ENCODE results near the gene OR1I1. TPM values are rescaled to one million over a fixed set of nuclear protein-coding genes. Genes with fewer than 3 reads are reported as not detected.

The OR1I1 gene
- total RNA-seq, 1 experiment from 2014 or later: not detected

DNA sequence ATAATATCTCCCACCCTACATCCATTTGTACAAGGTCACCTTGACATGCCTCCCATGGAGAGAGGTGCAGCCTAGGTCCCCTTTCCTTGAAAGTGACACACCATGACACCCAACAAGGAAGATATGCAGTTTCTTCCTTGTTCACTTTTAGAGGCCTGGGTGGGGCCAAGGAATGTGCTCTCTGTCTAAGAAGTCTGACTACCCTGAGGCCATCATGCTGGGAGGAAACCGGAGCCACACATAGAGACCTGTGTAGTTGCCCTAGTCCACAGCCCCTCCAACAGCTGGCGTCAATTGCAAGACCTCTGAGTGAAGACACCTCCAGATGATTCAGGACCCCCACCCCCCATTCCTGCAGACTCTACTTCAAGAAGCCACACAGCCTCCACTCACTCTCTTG, 36.2 kb downstream of the OR1I1 start:
- TF ChIP-seq, protein P1, sequence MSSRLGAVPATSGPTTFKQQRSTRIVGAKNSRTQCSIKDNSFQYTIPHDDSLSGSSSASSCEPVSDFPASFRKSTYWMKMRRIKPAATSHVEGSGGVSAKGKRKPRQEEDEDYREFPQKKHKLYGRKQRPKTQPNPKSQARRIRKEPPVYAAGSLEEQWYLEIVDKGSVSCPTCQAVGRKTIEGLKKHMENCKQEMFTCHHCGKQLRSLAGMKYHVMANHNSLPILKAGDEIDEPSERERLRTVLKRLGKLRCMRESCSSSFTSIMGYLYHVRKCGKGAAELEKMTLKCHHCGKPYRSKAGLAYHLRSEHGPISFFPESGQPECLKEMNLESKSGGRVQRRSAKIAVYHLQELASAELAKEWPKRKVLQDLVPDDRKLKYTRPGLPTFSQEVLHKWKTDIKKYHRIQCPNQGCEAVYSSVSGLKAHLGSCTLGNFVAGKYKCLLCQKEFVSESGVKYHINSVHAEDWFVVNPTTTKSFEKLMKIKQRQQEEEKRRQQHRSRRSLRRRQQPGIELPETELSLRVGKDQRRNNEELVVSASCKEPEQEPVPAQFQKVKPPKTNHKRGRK (CRISPR knock-in tag; IDR thresholded peaks at IDR 0.05; ENCODE audit: borderline replicate concordance): no peak
- TF ChIP-seq ZNF423 (CRISPR knock-in tag; IDR thresholded peaks at IDR 0.05) (no peak), NFE2L1 (CRISPR knock-in tag; IDR thresholded peaks at IDR 0.05) (no peak), ZNF416 (CRISPR knock-in tag; IDR thresholded peaks at IDR 0.05) (no peak), FOXJ3 (CRISPR knock-in tag; IDR thresholded peaks at IDR 0.05; ENCODE audit: borderline replicate concordance) (no peak), SOX15 (CRISPR knock-in tag; IDR thresholded peaks at IDR 0.05) (no peak), ZBTB21 (CRISPR knock-in tag; IDR thresholded peaks at IDR 0.05; ENCODE audit: borderline replicate concordance) (no peak), NR2C2 (CRISPR knock-in tag; IDR thresholded peaks at IDR 0.05) (no peak), ZNF232 (CRISPR knock-in tag; IDR thresholded peaks at IDR 0.05) (no peak), FOXP1 (CRISPR knock-in tag; IDR thresholded peaks at IDR 0.05; ENCODE audit: borderline replicate concordance) (no peak), NR1H2 (CRISPR knock-in tag; IDR thresholded peaks at IDR 0.05) (no peak)
- TF ChIP-seq, protein P2, sequence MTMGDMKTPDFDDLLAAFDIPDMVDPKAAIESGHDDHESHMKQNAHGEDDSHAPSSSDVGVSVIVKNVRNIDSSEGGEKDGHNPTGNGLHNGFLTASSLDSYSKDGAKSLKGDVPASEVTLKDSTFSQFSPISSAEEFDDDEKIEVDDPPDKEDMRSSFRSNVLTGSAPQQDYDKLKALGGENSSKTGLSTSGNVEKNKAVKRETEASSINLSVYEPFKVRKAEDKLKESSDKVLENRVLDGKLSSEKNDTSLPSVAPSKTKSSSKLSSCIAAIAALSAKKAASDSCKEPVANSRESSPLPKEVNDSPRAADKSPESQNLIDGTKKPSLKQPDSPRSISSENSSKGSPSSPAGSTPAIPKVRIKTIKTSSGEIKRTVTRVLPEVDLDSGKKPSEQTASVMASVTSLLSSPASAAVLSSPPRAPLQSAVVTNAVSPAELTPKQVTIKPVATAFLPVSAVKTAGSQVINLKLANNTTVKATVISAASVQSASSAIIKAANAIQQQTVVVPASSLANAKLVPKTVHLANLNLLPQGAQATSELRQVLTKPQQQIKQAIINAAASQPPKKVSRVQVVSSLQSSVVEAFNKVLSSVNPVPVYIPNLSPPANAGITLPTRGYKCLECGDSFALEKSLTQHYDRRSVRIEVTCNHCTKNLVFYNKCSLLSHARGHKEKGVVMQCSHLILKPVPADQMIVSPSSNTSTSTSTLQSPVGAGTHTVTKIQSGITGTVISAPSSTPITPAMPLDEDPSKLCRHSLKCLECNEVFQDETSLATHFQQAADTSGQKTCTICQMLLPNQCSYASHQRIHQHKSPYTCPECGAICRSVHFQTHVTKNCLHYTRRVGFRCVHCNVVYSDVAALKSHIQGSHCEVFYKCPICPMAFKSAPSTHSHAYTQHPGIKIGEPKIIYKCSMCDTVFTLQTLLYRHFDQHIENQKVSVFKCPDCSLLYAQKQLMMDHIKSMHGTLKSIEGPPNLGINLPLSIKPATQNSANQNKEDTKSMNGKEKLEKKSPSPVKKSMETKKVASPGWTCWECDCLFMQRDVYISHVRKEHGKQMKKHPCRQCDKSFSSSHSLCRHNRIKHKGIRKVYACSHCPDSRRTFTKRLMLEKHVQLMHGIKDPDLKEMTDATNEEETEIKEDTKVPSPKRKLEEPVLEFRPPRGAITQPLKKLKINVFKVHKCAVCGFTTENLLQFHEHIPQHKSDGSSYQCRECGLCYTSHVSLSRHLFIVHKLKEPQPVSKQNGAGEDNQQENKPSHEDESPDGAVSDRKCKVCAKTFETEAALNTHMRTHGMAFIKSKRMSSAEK (CRISPR knock-in tag; IDR thresholded peaks at IDR 0.05; ENCODE audit: borderline replicate concordance): no peak
- TF ChIP-seq, protein P3, sequence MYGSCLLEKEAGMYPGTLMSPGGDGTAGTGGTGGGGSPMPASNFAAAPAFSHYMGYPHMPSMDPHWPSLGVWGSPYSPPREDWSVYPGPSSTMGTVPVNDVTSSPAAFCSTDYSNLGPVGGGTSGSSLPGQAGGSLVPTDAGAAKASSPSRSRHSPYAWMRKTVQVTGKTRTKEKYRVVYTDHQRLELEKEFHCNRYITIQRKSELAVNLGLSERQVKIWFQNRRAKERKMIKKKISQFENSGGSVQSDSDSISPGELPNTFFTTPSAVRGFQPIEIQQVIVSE (CRISPR knock-in tag; IDR thresholded peaks at IDR 0.05; ENCODE audit: borderline replicate concordance): no peak
- TF ChIP-seq, protein P4, sequence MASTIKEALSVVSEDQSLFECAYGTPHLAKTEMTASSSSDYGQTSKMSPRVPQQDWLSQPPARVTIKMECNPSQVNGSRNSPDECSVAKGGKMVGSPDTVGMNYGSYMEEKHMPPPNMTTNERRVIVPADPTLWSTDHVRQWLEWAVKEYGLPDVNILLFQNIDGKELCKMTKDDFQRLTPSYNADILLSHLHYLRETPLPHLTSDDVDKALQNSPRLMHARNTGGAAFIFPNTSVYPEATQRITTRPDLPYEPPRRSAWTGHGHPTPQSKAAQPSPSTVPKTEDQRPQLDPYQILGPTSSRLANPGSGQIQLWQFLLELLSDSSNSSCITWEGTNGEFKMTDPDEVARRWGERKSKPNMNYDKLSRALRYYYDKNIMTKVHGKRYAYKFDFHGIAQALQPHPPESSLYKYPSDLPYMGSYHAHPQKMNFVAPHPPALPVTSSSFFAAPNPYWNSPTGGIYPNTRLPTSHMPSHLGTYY (CRISPR knock-in tag; IDR thresholded peaks at IDR 0.05): no peak
- TF ChIP-seq, protein P5, sequence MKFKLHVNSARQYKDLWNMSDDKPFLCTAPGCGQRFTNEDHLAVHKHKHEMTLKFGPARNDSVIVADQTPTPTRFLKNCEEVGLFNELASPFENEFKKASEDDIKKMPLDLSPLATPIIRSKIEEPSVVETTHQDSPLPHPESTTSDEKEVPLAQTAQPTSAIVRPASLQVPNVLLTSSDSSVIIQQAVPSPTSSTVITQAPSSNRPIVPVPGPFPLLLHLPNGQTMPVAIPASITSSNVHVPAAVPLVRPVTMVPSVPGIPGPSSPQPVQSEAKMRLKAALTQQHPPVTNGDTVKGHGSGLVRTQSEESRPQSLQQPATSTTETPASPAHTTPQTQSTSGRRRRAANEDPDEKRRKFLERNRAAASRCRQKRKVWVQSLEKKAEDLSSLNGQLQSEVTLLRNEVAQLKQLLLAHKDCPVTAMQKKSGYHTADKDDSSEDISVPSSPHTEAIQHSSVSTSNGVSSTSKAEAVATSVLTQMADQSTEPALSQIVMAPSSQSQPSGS (CRISPR knock-in tag; IDR thresholded peaks at IDR 0.05; ENCODE audit: borderline replicate concordance, low read depth): no peak
- TF ChIP-seq, protein P6, sequence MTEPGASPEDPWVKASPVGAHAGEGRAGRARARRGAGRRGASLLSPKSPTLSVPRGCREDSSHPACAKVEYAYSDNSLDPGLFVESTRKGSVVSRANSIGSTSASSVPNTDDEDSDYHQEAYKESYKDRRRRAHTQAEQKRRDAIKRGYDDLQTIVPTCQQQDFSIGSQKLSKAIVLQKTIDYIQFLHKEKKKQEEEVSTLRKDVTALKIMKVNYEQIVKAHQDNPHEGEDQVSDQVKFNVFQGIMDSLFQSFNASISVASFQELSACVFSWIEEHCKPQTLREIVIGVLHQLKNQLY (CRISPR knock-in tag; IDR thresholded peaks at IDR 0.05): no peak
- TF ChIP-seq, protein P7, sequence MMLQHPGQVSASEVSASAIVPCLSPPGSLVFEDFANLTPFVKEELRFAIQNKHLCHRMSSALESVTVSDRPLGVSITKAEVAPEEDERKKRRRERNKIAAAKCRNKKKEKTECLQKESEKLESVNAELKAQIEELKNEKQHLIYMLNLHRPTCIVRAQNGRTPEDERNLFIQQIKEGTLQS (CRISPR knock-in tag; conservative IDR thresholded peaks at IDR 0.05): no peak
- TF ChIP-seq, protein P8, sequence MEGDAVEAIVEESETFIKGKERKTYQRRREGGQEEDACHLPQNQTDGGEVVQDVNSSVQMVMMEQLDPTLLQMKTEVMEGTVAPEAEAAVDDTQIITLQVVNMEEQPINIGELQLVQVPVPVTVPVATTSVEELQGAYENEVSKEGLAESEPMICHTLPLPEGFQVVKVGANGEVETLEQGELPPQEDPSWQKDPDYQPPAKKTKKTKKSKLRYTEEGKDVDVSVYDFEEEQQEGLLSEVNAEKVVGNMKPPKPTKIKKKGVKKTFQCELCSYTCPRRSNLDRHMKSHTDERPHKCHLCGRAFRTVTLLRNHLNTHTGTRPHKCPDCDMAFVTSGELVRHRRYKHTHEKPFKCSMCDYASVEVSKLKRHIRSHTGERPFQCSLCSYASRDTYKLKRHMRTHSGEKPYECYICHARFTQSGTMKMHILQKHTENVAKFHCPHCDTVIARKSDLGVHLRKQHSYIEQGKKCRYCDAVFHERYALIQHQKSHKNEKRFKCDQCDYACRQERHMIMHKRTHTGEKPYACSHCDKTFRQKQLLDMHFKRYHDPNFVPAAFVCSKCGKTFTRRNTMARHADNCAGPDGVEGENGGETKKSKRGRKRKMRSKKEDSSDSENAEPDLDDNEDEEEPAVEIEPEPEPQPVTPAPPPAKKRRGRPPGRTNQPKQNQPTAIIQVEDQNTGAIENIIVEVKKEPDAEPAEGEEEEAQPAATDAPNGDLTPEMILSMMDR (IDR thresholded peaks at IDR 0.05): no peak
- H3K27ac Mint-ChIP-seq: no peak overlapping the region
- no peak for ATAC-seq
- no peak overlapping the region for H3K4me3 Mint-ChIP-seq
- H3K36me3 Mint-ChIP-seq: peaks cover 59% of the 10 kb centered on the region
- ChIA-PET POLR2A (no interaction called here), CTCF (interaction anchor here (0.5 to 1.7 kb wide), 2 partner anchors 17 to 93 kb away, joined by 3 to 6 read pairs; no protein-coding TSS in a partner anchor)
- no peaks in the 10 kb centered on the region for H3K4me1 Mint-ChIP-seq
- H3K9me3 Mint-ChIP-seq: no peaks in the 10 kb centered on the region
- no peak for DNase-seq (ENCODE audit: low spot score)
- H3K27me3 Mint-ChIP-seq (ENCODE audit: low read depth): no peaks in the 10 kb centered on the region
